K562 (cell line): ENCODE results near the gene ETAA1. TPM values are rescaled to one million over a fixed set of nuclear protein-coding genes. Genes with fewer than 3 reads are reported as not detected.

Source experiments
- ATAC-seq: fragments of 200-7000 bp; cut with Tn5 transposase; 3 replicates; pipeline ENCODE4 v1.9.1; 2020; ENCODE audit warnings: moderate library complexity
- BruUV-seq: library from RNA; stranded (reverse); fragments of 400-500 nt; replicated peaks from 2 replicates; lab custom pipeline; 2021; lab: Mats Ljungman, UMichigan
- CTCF ChIA-PET: fragments of 300-600 bp; formaldehyde crosslinking; extraction: SDS; loops from one replicate; lab custom pipeline; 2021; ENCODE audit warnings: low intra/inter-chr PET ratio; lab: Yijun Ruan, JAX
- POLR2A ChIA-PET: fragments of 300-600, 350-650 bp; sonication (Branson Sonifier 250); formaldehyde crosslinking; extraction: SDS; loops from one replicate; lab custom pipeline; 2021; ENCODE audit warnings: antibody characterized with exemption, inconsistent platforms; lab: Yijun Ruan, JAX
- DNase-seq, 4 experiments: peaks; one replicate each; pipeline versions ENCODE4 v3.0.0 to v3.0.0-alpha.2; 2011 to 2018; ENCODE audit warnings: low spot score in 3 of 4, mixed read lengths in 3 of 4; ENCODE audit errors: extremely low read depth in 1 of 4
- FAIRE-seq: peaks from 2 replicates; lab custom pipeline; 2011; peaks lifted over from hg19 to GRCh38; lab: Jason Lieb, UNC
- H2AFZ ChIP-seq: 2 replicates; pipeline ENCODE4 v1.6.0; 2011; ENCODE audit warnings: low read depth, low read length, control low read depth, inconsistent platforms
- H3K27ac ChIP-seq: fragments of 200-600 bp; 3 replicates; pipeline ENCODE4 v1.8.0; 2011; ENCODE audit warnings: low read depth, mild to moderate bottlenecking, control low read depth, inconsistent platforms, low read length, moderate library complexity, mixed read lengths; ENCODE audit errors: extremely low read depth
- H3K27me3 ChIP-seq, 2 experiments: fragments of 300-600 bp in 1 of 2; 2 replicates in 1 of 2; 3 replicates in 1 of 2; pipeline versions ENCODE4 v1.6.0 to v1.8.0; 2011; ENCODE audit warnings: inconsistent platforms in 2 of 2, low read length in 2 of 2, mild to moderate bottlenecking in 1 of 2, mixed read lengths in 1 of 2, moderate library complexity in 1 of 2; ENCODE audit not compliant: control insufficient read depth in 2 of 2, insufficient read depth in 2 of 2
- H3K36me3 ChIP-seq: fragments of 300-600 bp; 3 replicates; pipeline ENCODE4 v1.8.0; 2011; ENCODE audit warnings: mild to moderate bottlenecking, low read length, inconsistent platforms; ENCODE audit not compliant: control insufficient read depth, insufficient read depth
- H3K4me1 ChIP-seq, 2 experiments: fragments of 200-600 bp in 1 of 2; replicated peaks in 1 of 2; 2 replicates in 1 of 2; 3 replicates in 1 of 2; pipeline versions ENCODE4 v1.5.1 to v1.8.0; 2011; ENCODE audit warnings: inconsistent platforms in 2 of 2, low read length in 2 of 2, mild to moderate bottlenecking in 1 of 2, mixed read lengths in 1 of 2, moderate library complexity in 1 of 2; ENCODE audit not compliant: control insufficient read depth in 2 of 2, insufficient read depth in 2 of 2
- H3K4me2 ChIP-seq: 2 replicates; pipeline ENCODE4 v1.6.1; 2011; ENCODE audit warnings: low read length, control low read depth, inconsistent platforms, mixed read lengths; ENCODE audit not compliant: insufficient read depth
- H3K4me3 ChIP-seq: fragments of 200-600 bp; sonication (generic), shearing (Covaris generic); 2 replicates; pipeline ENCODE4 v1.5.1; 2016; ENCODE audit warnings: control low read depth, inconsistent platforms
- H3K79me2 ChIP-seq: fragments of 200-600 bp; 3 replicates; pipeline ENCODE4 v1.8.0; 2011; ENCODE audit warnings: low read length, inconsistent platforms; ENCODE audit not compliant: control insufficient read depth, insufficient read depth
- H3K9ac ChIP-seq, 2 experiments: 2 replicates each; pipeline versions ENCODE4 v1.6.0 to v1.6.1; 2011; ENCODE audit warnings: low read depth in 2 of 2, low read length in 2 of 2, control low read depth in 1 of 2, inconsistent platforms in 1 of 2, mild to moderate bottlenecking in 1 of 2, mixed read lengths in 1 of 2; ENCODE audit not compliant: insufficient read depth in 1 of 2
- H3K9me1 ChIP-seq: one replicate; pipeline ENCODE4 v1.6.0; 2011; ENCODE audit warnings: inconsistent platforms, mild to moderate bottlenecking, low read length, moderate library complexity; ENCODE audit not compliant: control insufficient read depth, insufficient read depth
- H3K9me3 ChIP-seq: replicated peaks from 2 replicates; pipeline ENCODE4 v1.5.1; 2011; ENCODE audit warnings: low read depth, low read length, inconsistent platforms; ENCODE audit not compliant: control insufficient read depth, insufficient read depth
- H4K20me1 ChIP-seq: replicated peaks from 2 replicates; pipeline ENCODE4 v1.6.1; 2011; ENCODE audit warnings: low read length, inconsistent platforms, mixed read lengths; ENCODE audit not compliant: control insufficient read depth, insufficient read depth
- EP400 ChIP-seq: fragments of 450-650 bp; IDR thresholded peaks from 2 replicates; pipeline ENCODE4 v1.6.1; 2017; ENCODE audit warnings: antibody characterized with exemption, mild to moderate bottlenecking, moderate library complexity
- GABPA ChIP-seq: fragments of 200-800 bp; sonication (Bioruptor generic); conservative IDR thresholded peaks from 2 replicates; pipeline ENCODE4 v1.6.1; 2016; ENCODE audit warnings: low read depth, missing genetic modification characterization, missing compliant biosample characterization
- SRSF9 ChIP-seq: fragments of 200-400 bp; formaldehyde crosslinking; IDR thresholded peaks from 2 replicates; pipeline ENCODE4 v1.6.1; 2017; ENCODE audit warnings: low read depth, low read length, borderline replicate concordance
- TCF7L2 ChIP-seq: fragments of 150-350 bp; IDR thresholded peaks from 2 replicates; pipeline ENCODE4 v1.6.1; 2016; ENCODE audit warnings: low read depth, mild to moderate bottlenecking, low read length, moderate library complexity
- THRAP3 ChIP-seq: fragments of 450-650 bp; IDR thresholded peaks from 2 replicates; pipeline ENCODE4 v1.6.1; 2016; ENCODE audit warnings: mild to moderate bottlenecking, inconsistent platforms, borderline replicate concordance
- ZNF316 ChIP-seq: fragments of 450-650 bp; IDR thresholded peaks from 2 replicates; pipeline ENCODE4 v1.6.1; 2016
- ZNF551 ChIP-seq: fragments of 250-450 bp; sonication (Bioruptor Pico); IDR thresholded peaks from 2 replicates; pipeline ENCODE4 v1.5.0; 2021; ENCODE audit warnings: mild to moderate bottlenecking, moderate library complexity
- ZNF589 ChIP-seq: fragments of 200-800 bp; sonication (Bioruptor generic); IDR thresholded peaks from 2 replicates; pipeline ENCODE4 v1.6.1; 2016; ENCODE audit warnings: low read depth, missing genetic modification characterization, missing compliant biosample characterization
- in situ Hi-C: fragments of 300-500 bp; cut with MboI; formaldehyde crosslinking; loops from 4 replicates; pipeline ENCODE4 v1.15.0; 2018; ENCODE audit warnings: inconsistent platforms, mixed read lengths
- intact Hi-C: fragments of 100-400 bp; cut with micrococcal nuclease; formaldehyde crosslinking; loops from 2 replicates; pipeline ENCODE4 v1.14.2; 2022
- polyA plus RNA-seq, 8 experiments: library from polyadenylated mRNA; depleted of rRNA in 4 of 8; stranded (reverse) in 5 of 8; unstranded in 3 of 8; fragments of >200 nt; fragmentation: Nextera tagmentation in 2 of 8; fragmentation: Illumina TruSeq in 1 of 8; extraction: Ambion mirVana in 2 of 8; extraction: Trizol in 1 of 8; gene quantifications; 2 replicates each; pipeline versions ENCODE4 v1.2.1 to v1.2.3, GENCODE V29; 2011 to 2014; ENCODE audit warnings: inconsistent platforms in 1 of 8, missing spikeins in 1 of 8
- total RNA-seq, 7 experiments: library from RNA; depleted of rRNA in 6 of 7; stranded (reverse); fragments of >200 nt in 6 of 7; fragmentation: Illumina TruSeq in 2 of 7; extraction: Trizol in 2 of 7; gene quantifications; 2 replicates each; pipeline versions ENCODE4 v1.2.1 to v1.2.3, GENCODE V29; 2011 to 2021; ENCODE audit warnings: low replicate concordance in 1 of 7
- TF ChIP-seq, protein P1 (sequence below): sonication (generic); formaldehyde crosslinking; IDR thresholded peaks from 2 replicates; pipeline ENCODE4 v1.8.0; 2022; ENCODE audit warnings: mild to moderate bottlenecking, missing genetic modification reagents, borderline replicate concordance
- TF ChIP-seq, protein P2 (sequence below): sonication (generic); formaldehyde crosslinking; IDR thresholded peaks from 2 replicates; pipeline ENCODE4 v1.8.0; 2022; ENCODE audit warnings: missing genetic modification reagents, mild to moderate bottlenecking, borderline replicate concordance
- TF ChIP-seq, protein P3 (sequence below): fragments of 200-400 bp; formaldehyde crosslinking; IDR thresholded peaks from 2 replicates; pipeline ENCODE4 v1.6.1; 2017; ENCODE audit warnings: mild to moderate bottlenecking, low read depth, low read length, moderate library complexity
- TF ChIP-seq, protein P4 (sequence below): fragments of 250-450 bp; sonication (Bioruptor Pico); IDR thresholded peaks from 2 replicates; pipeline ENCODE4 v1.4.0; 2020

Gene ETAA1
- total and polyA plus RNA-seq, 9 of the 15 experiments (the other 6 are each of a cell fraction or from before 2014, with no cell fraction given), result 2.7 to 17.4 (median 10.5) TPM

DNA sequence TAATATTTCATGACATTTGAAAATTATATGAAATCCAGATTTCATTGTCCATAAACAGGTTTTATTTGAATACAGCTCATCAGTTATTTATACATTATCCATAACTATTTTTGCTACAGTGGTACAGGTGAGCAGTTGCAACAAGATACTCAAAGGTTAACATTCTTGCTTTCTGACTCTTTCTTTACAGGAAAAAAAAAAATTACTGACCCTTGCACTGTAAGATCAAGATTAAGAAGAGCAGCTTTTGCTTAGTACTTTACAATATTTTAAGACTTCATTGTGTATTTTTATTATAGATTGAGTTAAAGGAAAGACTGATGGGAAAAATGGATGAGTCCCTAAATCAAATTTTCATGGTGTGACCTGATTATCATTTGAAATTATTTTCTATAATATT is 11.2 kb downstream of the ETAA1 start:
- no peak overlapping the region for H3K9ac ChIP-seq
- FAIRE-seq (no peak), ATAC-seq (no peak), DNase-seq (no peak)
- H3K27me3 ChIP-seq, result no peaks in the 10 kb centered on the region
- in situ Hi-C loops, result no loop called here
- H3K4me1 ChIP-seq, result no peaks in the 10 kb centered on the region
- H3K4me2 ChIP-seq, result no peak overlapping the region
- intact Hi-C loops, result no loop called here
- no peak overlapping the region for H2AFZ ChIP-seq
- no peaks in the 10 kb centered on the region for H4K20me1 ChIP-seq
- ChIA-PET CTCF (no interaction called here), POLR2A (interaction anchor here (1.5 kb wide), 1 partner anchor 16 kb away, joined by 3 read pairs; no protein-coding TSS in a partner anchor)
- no TSS peak for BruUV-seq
- H3K27ac ChIP-seq, result no peak overlapping the region
- no peaks in the 10 kb centered on the region for H3K9me3 ChIP-seq
- no peak overlapping the region for H3K4me3 ChIP-seq
- no peaks in the 10 kb centered on the region for H3K79me2 ChIP-seq
- H3K9me1 ChIP-seq, result no peaks in the 10 kb centered on the region
- H3K36me3 ChIP-seq, result peaks cover 44% of the 10 kb centered on the region
- TF ChIP-seq, protein P1, sequence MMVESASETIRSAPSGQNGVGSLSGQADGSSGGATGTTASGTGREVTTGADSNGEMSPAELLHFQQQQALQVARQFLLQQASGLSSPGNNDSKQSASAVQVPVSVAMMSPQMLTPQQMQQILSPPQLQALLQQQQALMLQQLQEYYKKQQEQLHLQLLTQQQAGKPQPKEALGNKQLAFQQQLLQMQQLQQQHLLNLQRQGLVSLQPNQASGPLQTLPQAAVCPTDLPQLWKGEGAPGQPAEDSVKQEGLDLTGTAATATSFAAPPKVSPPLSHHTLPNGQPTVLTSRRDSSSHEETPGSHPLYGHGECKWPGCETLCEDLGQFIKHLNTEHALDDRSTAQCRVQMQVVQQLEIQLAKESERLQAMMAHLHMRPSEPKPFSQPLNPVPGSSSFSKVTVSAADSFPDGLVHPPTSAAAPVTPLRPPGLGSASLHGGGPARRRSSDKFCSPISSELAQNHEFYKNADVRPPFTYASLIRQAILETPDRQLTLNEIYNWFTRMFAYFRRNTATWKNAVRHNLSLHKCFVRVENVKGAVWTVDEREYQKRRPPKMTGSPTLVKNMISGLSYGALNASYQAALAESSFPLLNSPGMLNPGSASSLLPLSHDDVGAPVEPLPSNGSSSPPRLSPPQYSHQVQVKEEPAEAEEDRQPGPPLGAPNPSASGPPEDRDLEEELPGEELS (CRISPR knock-in tag), result no peak
- TF ChIP-seq, protein P2, sequence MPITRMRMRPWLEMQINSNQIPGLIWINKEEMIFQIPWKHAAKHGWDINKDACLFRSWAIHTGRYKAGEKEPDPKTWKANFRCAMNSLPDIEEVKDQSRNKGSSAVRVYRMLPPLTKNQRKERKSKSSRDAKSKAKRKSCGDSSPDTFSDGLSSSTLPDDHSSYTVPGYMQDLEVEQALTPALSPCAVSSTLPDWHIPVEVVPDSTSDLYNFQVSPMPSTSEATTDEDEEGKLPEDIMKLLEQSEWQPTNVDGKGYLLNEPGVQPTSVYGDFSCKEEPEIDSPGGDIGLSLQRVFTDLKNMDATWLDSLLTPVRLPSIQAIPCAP, result no peak
- TF ChIP-seq SRSF9 (no peak), ZNF589 (CRISPR knock-in tag) (no peak), GABPA (tag) (no peak), TCF7L2 (no peak), ZNF551 (CRISPR knock-in tag) (no peak), THRAP3 (no peak), ZNF316 (no peak), EP400 (no peak)
- TF ChIP-seq, protein P3, sequence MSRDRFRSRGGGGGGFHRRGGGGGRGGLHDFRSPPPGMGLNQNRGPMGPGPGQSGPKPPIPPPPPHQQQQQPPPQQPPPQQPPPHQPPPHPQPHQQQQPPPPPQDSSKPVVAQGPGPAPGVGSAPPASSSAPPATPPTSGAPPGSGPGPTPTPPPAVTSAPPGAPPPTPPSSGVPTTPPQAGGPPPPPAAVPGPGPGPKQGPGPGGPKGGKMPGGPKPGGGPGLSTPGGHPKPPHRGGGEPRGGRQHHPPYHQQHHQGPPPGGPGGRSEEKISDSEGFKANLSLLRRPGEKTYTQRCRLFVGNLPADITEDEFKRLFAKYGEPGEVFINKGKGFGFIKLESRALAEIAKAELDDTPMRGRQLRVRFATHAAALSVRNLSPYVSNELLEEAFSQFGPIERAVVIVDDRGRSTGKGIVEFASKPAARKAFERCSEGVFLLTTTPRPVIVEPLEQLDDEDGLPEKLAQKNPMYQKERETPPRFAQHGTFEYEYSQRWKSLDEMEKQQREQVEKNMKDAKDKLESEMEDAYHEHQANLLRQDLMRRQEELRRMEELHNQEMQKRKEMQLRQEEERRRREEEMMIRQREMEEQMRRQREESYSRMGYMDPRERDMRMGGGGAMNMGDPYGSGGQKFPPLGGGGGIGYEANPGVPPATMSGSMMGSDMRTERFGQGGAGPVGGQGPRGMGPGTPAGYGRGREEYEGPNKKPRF, result no peak
- TF ChIP-seq, protein P4, sequence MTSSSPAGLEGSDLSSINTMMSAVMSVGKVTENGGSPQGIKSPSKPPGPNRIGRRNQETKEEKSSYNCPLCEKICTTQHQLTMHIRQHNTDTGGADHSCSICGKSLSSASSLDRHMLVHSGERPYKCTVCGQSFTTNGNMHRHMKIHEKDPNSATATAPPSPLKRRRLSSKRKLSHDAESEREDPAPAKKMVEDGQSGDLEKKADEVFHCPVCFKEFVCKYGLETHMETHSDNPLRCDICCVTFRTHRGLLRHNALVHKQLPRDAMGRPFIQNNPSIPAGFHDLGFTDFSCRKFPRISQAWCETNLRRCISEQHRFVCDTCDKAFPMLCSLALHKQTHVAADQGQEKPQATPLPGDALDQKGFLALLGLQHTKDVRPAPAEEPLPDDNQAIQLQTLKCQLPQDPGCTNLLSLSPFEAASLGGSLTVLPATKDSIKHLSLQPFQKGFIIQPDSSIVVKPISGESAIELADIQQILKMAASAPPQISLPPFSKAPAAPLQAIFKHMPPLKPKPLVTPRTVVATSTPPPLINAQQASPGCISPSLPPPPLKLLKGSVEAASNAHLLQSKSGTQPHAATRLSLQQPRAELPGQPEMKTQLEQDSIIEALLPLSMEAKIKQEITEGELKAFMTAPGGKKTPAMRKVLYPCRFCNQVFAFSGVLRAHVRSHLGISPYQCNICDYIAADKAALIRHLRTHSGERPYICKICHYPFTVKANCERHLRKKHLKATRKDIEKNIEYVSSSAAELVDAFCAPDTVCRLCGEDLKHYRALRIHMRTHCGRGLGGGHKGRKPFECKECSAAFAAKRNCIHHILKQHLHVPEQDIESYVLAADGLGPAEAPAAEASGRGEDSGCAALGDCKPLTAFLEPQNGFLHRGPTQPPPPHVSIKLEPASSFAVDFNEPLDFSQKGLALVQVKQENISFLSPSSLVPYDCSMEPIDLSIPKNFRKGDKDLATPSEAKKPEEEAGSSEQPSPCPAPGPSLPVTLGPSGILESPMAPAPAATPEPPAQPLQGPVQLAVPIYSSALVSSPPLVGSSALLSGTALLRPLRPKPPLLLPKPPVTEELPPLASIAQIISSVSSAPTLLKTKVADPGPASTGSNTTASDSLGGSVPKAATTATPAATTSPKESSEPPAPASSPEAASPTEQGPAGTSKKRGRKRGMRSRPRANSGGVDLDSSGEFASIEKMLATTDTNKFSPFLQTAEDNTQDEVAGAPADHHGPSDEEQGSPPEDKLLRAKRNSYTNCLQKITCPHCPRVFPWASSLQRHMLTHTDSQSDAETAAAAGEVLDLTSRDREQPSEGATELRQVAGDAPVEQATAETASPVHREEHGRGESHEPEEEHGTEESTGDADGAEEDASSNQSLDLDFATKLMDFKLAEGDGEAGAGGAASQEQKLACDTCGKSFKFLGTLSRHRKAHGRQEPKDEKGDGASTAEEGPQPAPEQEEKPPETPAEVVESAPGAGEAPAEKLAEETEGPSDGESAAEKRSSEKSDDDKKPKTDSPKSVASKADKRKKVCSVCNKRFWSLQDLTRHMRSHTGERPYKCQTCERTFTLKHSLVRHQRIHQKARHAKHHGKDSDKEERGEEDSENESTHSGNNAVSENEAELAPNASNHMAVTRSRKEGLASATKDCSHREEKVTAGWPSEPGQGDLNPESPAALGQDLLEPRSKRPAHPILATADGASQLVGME (CRISPR knock-in tag), result no peak
